UCSD-AML1 (cell line): ENCODE results near the gene RBBP6.
"Not testable (repeated sequence)": the region's sequence is repeated elsewhere in the genome, so short reads cannot be mapped to it uniquely, and the experiment has no call there.

Experiments
- DNase-seq: peaks from one replicate; lab custom pipeline; 2025; ENCODE audit not compliant: unreplicated experiment; lab: John Stamatoyannopoulos, UW

Gene RBBP6

DNA sequence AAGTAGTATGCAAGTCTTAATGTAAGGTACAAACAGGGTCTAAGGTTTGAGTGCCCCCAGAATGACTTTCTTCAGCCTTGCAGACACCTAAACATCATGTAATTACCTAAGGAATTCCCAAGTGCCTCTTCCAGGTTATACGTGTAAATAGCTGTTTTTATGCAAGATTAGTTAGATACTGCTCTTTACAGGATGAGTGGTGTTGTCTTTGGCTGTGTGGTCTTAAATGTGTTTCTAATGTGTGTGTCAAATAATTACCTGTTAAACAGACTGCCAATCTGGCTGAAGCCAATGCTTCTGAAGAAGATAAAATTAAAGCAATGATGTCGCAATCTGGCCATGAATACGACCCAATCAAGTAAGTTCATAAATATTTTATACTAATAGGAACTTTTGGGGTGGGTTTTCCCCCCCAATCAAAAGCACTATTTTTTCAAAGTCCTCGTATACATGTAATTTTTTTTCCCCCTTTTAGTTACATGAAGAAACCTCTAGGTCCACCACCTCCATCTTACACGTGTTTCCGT lies 16.0 kb downstream of the RBBP6 start:
- no peak for DNase-seq

DNA sequence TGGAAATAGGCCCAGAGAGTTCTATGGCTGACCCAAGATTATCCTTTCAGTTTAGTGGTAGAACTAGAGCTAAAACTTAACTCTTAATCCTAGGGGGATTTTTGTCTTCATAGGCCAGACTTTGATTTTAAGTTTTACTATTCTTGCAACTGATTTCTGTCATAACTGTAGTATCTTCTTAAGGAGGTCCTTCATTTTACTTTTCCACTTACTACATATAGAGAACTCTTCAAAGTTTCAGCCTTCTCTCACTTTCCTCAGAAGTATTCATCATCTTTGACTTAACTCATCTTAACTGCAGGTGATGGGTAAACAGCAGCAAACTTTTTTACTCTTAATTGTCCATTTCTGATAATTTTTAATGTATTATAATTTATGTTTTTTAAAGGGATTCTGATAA lies 23.4 kb downstream of the RBBP6 start:
- no peak for DNase-seq

DNA sequence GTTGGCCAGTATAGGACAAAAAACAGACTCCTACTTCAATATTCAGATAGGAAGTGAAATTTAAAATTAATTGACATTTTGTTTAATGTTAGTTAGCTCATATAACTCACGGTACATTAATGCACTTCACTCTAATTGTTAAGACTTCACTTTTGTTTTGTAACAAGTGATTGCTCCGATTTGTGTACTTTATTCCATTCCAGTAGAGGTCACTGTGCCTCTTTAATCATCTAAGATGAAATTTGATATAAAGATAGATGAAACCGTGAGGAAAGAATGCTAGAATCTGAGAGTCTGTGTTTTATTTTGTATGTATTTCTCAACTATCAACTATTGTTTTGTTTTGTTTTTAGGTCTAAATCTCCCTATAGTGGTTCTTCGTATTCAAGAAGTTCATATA lies 29.0 kb downstream of the RBBP6 start:
- no peak for DNase-seq

DNA sequence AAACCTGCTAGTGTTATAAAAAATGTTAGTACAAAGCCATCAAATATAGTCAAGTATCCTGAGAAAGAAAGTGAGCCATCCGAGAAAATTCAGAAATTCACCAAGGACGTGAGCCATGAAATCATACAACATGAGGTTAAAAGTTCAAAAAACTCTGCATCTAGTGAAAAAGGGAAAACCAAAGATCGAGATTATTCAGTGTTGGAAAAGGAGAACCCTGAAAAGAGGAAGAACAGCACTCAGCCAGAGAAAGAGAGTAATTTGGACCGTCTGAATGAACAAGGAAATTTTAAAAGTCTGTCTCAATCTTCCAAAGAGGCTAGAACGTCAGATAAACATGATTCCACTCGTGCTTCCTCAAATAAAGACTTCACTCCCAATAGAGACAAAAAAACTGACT lies 31.7 kb downstream of the RBBP6 start:
- DNase-seq, result no peak

DNA sequence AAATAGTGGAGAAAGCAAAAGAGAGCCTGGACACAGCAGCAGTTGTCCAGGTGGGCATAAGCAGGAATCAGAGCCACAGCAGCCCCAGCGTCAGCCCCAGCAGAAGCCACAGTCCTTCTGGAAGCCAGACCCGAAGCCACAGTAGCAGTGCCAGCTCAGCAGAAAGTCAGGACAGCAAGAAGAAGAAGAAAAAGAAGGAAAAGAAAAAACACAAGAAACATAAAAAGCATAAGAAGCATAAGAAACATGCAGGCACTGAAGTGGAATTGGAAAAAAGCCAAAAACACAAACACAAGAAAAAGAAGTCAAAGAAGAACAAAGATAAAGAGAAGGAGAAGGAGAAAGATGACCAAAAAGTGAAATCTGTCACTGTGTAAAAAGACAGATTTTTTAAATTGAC lies 32.7 kb downstream of the RBBP6 start:
- no peak for DNase-seq

DNA sequence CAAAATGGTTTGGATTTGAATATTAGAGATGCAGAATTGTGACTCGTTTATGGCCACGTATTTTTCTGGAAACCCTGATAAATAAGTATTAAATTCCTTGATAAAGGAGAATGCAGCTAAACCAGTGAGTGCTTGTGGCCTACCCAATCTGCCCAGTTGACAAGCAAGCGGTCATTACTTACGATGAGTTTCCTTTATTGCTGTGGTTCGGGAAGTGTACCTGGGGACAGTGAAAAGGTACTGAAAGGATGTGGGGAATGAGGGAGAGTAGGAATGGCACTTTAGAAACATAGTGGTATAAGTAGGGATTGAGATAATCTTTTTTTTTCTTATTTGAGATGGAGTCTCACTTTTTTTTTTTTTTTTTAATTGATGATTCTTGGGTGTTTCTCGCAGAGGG lies 33.8 kb downstream of the RBBP6 start:
- DNase-seq, result no peak

DNA sequence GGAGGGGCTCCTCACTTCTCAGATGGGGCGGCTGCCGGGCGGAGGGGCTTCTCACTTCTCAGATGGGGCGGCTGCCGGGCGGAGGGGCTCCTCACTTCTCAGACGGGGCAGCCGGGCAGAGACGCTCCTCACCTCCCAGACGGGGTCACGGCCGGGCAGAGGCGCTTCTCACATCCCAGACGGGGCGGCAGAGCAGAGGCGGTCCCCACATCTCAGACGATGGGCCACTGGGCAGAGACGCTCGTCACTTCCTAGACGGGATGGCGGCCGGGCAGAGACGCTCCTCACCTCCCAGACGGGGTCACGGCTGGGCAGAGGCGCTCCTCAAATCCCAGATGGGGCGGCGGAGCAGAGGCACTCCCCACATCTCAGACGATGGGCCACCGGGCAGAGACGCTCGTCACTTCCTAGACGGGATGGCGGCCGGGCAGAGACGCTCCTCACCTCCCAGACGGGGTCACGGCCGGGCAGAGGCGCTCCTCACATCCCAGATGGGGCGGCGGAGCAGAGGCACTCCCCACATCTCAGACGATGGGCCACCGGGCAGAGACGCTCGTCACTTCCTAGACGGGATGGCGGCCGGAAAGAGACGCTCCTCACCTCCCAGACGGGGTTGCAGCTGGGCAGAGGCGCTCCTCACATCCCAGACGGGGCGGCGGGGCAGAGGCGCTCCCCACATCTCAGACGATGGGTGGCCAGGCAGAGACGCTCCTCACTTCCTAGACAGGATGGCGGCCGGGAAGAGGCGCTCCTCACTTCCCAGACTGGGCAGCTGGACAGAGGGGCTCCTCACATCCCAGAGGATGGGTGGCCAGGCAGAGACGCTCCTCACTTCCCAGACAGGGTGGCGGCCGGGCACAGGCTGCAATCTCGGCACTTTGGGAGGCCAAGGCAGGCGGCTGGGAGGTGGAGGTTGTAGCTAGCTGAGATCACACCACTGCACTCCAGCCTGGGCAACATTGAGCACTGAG lies 35.4 kb downstream of the RBBP6 start:
- DNase-seq, result not testable (repeated sequence)

DNA sequence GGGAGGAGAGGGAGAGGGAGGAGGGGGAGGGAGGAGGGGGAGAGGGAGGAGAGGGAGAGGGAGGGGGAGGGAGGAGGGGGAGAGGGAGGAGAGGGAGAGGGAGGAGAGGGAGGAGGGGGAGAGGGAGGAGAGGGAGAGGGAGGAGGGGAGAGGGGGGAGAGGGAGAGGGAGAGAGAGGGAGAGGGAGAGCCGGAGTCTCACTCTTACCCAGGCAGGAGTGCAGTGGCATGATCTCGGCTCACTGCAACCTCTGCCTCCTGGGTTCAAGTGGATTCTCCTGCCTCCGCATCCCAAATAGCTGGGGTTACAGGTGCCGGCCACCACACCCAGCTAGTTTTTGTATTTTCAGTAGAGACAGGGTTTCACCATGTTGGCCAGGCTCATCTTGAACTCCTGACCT lies 36.4 kb downstream of the RBBP6 start:
- not testable (repeated sequence) for DNase-seq

DNA sequence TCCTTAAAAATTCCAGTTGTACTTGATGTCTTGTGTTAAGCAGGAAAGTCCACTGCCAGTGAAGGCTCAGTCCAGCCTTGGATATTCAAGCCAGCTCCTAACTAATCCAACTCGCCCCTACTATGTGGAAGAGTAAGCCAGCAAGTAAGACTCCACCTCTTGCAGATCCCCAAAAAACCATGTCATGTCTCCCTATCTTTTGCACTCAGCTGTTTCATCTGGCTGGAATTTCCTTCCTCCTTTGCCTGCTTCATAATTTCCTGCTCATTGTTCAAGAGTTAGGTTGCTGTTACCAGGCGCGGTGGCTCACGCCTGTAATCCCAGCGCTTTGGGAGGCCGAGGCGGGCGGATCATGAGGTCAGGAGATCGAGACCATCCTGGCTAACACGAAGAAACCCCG lies 37.8 kb downstream of the RBBP6 start:
- DNase-seq, result no peak

DNA sequence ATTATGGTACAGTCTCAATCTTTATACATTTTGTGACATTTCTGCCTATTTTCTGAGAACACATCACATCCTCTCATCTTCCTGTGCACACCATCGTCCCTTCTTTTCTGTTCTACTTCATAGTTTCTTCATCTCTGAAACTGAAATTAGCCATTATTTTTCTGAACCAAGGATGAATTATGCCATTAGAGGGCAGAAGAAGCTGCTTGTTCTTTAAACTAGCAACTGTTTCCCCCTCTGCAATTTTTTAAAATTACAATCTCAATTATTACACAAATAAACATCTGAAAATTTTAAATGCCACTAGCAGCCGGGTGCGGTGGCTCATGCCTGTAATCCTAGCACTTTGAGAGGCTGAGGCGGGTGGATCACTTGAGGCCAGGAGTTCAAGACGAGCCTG lies 41.3 kb downstream of the RBBP6 start:
- no peak for DNase-seq

DNA sequence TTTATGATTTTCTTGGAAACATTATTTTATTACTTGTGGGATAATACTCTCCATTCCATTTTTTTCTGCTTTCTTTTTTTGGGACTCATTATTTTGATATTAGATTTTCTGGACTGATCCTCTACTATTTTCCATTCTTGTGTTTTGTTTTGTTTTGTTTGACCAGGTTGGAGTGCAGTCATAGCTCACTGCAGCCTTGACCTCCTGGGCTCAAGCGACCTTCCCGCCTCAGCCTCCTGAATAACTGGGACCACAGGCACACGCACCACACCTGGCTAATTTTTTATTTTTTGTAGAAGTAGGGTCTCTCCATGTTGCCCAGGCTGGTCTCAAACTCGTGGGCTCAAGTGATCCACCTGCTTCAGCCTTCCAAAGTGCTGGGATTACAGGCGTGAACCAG lies 44.1 kb downstream of the RBBP6 start:
- DNase-seq, result no peak

DNA sequence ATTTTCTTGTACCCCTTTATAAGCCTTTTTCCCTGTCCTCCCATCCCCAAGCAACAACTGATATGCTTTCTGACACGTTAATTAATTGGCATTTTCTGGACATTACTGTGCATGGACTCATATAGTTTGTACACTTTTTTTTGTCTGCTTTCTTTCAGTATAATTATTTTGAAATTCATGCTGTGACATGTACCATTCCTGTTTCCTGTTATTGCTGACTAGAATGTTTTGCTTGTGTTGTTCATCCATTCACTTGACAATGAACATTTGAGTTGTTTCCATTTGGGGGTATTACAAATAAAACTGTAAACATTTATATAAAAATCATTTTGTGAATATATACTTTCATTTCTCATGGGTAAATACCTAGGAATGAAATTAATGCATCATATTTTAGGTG lies 50.6 kb downstream of the RBBP6 start:
- DNase-seq, result no peak

DNA sequence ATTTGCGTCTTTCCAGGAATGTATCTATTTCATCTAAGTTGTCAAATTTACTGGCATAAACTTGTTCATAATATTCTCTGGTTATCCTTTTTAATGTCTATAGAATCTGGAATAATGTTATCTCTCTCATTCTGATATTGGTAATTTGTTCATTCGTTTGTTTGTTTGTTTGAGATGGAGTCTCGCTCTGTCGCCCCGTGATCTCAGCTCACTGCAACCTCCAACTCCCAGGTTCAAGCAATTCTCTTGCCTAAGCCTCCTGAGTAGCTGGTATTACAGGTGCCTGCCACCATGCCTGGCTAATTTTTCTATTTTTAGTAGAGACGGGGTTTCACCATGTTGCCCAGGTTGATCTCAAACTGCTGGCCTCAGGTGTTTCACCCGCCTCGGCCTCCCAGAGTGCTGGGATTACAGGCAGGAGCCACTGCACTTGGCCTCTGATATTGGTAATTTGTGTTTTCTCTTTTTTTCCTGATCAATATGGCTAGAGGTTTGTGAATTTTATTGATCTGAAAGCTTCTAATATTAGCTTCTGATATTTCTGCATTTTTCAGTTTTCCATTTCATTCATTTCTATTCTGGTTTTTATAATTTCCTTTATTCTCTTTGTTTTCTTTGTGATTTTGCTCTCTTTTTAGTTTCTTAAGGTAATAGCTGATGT lies 59.5 kb downstream of the RBBP6 start:
- DNase-seq, result no peak

DNA sequence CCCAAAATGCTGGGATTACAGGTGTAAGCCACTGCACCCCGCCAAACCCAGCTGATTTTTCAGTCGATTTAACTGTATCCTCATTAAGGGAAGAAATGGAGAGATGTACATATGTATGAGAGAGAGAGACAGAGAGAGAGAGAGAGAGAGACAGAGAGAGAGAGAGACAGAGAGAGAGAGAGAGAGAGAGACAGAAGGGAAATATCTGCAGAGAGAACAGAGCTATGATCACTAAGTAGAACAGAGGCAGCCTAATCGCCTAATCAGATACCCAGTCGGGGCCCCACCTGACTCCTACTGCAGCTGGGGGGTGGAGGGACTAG lies 70.0 kb downstream of the RBBP6 start:
- DNase-seq, result no peak

DNA sequence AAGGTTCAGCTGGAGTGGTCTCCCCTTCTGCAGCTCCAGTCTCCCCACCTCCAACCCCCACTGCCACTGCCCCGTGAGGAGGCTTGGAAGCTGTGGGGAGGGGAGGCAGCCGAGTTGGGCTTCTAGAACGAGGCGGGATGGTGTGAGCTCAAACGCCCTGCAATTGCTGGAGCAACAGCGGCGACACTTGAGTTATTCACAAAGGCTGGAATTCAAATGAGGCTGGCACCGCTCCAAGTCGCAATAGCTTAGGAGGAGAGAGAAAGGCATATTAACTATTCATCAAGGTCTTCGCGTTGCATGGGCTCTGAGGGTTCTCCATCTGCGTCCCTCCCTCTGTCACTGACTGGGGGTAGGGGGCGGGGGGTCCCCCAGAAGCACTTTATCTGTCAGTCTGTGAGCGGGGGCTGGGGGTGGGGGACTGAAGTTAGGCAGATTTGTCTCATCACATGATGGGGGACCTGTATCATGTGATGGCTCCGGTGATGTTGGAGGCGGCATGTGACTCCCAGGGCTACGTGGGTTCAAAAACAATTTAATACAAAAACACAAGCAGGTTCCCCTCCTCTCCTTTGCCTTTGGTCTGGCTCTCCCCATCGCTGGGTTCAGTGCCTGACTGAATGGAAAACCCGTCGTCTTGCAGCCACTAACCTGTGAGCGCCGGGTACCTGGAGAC lies 70.5 kb downstream of the RBBP6 start:
- DNase-seq, result no peak

DNA sequence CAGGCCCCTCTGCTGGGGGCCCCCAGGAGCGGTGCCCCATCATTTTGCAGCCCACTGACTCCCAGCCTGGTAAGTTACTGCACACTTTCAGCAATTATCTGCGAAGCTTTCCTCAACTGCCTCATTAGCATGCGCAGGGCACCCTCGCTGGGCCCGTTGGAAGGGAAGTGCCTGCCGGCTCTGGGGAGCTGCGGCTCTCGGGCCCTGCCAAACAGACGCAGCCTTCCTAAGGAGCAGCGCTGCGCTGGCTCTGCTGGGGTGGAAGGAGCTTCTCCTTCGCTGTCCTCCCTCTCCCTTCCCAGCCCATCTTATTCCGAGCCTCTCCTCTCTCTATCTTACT lies 71.0 kb downstream of the RBBP6 start:
- DNase-seq, result no peak

DNA sequence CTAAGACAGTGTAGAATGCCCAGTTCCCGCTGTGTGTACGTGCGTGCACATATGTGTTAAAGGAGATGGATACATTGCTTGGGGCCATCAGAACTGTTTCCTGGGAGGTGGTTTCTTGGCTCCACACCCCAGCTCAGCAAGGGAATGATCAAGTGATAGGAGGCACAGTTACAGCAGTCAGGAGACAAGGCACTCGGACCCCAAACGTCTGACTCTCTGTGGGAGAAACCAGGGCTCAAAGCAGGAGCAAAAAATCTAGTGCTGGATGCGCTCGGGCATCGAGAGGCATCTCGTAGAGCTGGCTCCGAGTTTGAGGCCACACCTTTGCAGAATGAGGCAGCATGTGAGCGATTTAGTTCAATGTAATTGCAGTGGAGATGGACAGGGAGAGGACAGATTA lies 71.9 kb downstream of the RBBP6 start:
- DNase-seq, result no peak

DNA sequence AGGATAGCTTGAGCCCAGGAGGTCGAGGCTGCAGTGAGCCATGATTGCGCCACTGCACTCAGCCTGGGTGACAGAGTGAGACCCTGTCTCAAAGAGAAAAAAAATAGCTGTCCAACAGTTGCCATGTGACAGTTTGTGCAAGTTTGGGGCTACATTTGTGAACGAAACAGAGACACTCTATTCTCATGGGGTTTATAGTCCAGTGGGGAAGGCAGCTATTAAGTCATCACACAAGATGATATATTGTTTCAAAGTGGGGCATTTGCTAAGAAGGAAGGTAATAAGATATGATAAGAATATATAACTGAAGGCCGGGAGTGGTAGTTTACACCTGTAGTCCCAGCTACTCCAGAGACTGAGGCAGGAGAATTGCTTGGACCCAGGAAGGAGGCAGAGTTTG lies 73.3 kb downstream of the RBBP6 start:
- DNase-seq, result no peak

DNA sequence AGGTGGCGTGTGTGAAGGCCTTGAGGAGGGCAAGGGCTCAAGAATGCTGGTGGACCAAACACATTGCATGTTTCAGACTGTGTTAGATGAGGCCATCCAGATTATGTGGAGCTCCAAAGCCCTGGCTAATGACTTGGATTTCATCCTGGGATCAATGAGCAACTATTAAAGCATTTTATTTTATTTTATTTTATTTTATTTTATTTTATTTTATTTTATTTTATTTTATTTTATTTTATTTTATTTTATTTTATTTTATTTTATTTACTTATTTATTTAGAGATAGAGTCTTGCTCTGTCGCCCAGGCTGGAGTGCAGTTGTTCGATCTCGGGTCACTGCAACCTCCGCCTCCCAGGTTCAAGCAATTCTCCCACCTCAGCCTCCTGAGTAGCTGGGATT lies 73.9 kb downstream of the RBBP6 start:
- DNase-seq, result not testable (repeated sequence)

DNA sequence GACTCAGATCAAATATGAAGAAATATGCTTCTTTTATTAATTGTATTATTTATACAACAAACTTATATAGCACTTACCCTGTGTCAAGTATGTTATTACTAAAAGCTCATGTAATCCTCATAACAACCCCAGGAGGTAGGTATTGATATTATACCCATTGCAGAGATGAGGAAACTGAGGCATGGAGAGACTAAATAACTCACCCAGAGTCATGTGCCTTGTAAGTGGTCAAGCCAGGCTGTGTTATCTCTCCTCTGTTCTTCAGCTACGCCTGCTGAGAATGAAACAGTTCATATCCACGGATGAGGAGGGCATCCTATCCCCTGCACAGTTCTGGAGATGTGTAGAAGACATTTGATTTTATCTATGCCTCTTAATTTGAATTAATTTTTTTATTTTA lies 78.1 kb downstream of the RBBP6 start:
- DNase-seq, result no peak
